Islet of Langerhans (tissue), 1 donor: ENCODE results near the gene HLA-E.
"Not testable (repeated sequence)": the region's sequence is repeated elsewhere in the genome, so short reads cannot be mapped to it uniquely, and the experiment has no call there.

Experiments used
- FAIRE-seq: peaks from one replicate; lab custom pipeline; 2011; peaks lifted over from hg19 to GRCh38; lab: Jason Lieb, UNC

HLA-E gene

GRCh38 chr6:30489081-30490025, at the start of gene HLA-E:
Gene HLA-E, plus strand, starts transcription at chr6:30489509. Its CDS starts 23 bp downstream, at chr6:30489532.
- peak; percentile 97 for FAIRE-seq

GRCh38 chr6:30441171-30441570, 48.1 kb upstream of the HLA-E start:
- no peak for FAIRE-seq

GRCh38 chr6:30443657-30444450, 45.5 kb upstream of the HLA-E start:
- no peak for FAIRE-seq

GRCh38 chr6:30444451-30444742, 44.9 kb upstream of the HLA-E start:
- FAIRE-seq = no peak

- FAIRE-seq = no peak
Measured at GRCh38 chr6:30446259-30446658, 43.0 kb upstream of the HLA-E start.

- no peak for FAIRE-seq
Measured at GRCh38 chr6:30447237-30447636, 42.1 kb upstream of the HLA-E start.

- FAIRE-seq = no peak
Measured at GRCh38 chr6:30450548-30450908, 38.8 kb upstream of the HLA-E start.

- FAIRE-seq = no peak
Measured at GRCh38 chr6:30450909-30451841, 38.1 kb upstream of the HLA-E start.

- no peak for FAIRE-seq
Measured at GRCh38 chr6:30452736-30453507, 36.4 kb upstream of the HLA-E start.

GRCh38 chr6:30453508-30454116, 35.7 kb upstream of the HLA-E start:
- FAIRE-seq = no peak

- no peak for FAIRE-seq
Measured at GRCh38 chr6:30459145-30459544, 30.2 kb upstream of the HLA-E start.

DNA sequence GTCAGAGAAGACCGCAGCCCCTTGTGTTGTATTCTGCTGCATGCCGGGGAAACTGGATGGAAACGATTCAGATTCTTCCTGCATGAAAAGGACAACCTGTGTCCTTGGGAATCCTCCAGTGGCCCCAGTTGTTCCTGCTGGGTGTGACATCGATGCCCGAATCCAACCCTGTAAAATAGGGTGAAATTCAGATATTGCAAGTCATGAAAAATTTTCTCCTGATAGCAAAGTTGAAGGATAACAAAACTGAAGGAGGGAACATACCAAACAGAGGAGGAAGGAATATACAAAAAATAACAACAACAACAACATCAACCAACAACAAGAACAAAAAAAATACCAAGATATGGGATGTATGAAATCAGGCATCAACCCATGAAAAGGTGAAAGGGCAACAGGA, 28.3 kb upstream of the HLA-E start:
- FAIRE-seq = no peak

GRCh38 chr6:30462482-30462881, 26.8 kb upstream of the HLA-E start:
- no peak for FAIRE-seq

GRCh38 chr6:30463242-30463641, 26.1 kb upstream of the HLA-E start:
- no peak for FAIRE-seq

DNA sequence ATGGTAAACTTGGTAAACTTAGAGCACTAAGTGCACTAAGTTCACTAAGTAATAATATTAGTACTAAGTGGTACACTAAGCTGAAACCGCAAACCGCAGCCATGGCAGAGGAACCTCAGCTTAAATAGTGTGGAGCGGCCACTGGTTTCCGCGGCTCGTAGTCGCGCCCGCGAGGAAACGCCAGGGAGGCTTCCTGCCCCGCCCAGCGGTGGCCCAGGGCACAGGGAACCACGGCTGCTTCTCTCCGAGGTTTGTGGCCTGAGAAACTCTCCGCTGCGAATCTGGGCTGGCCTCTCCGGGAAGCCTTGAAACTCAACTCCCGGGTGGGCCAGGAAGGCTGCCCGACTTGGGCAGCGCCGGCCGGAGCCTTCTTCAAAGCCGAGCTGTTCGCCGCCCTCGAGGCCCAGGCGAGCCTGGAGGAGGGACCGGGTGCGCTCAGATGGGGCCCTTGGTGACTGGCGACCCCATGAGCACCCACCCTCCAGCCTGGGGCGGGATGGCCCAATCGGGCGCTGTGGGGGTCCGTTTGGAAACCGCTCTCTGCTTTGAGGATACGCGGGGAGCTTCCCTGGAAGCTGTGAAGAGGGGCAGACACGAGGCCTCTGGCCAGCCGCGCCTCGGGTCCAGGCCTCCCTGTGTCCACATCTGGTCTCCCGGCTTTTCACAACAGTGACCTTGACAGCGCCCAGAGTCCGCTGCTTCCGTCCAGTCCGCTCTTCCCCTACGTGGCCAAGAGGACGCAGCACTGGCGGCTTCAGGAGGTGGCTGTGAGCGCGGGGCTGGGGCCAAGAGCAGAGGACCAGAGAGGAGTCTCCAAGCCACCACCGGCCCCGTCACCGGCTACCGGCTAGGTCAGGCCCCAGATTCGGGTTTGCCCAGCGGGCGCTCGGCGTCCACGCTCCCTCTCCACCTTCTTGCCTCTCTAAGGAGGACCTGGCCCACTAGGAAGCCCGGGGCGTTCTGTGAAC, 25.4 kb upstream of the HLA-E start:
- FAIRE-seq = no peak

DNA sequence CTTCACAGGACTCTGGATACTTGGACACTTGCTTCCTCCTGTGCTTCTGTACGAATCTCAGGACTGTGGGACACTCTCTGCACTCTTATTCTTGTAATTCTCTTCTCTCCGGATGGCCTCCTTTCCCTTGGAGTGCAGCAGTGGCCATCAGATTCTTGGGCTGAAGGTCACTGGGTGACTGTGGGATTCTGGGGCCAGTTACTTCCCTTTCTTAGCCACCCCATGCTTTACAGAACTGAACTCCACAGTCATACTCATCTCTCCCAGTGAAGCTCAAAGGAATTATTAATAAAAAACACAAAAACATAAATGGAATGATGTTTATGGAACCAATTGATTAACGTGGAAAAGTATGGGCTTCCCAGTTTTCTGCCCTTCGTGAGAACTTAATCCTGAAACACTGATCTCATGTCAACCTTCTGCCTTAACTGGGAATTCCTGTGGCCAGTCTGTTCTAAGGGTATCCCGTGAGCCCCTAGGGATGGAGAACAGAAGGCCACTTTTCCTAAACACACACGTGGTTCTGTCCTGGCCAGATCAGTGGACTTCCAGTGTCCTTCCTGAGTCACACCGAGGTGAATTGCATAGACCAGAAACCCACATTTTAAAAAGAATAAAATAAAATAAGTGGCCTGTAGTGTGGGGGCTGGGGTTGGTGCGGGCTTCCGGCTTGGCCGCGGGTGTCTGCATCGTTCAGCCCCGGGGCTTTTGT, 23.6 kb upstream of the HLA-E start:
- FAIRE-seq = no peak

DNA sequence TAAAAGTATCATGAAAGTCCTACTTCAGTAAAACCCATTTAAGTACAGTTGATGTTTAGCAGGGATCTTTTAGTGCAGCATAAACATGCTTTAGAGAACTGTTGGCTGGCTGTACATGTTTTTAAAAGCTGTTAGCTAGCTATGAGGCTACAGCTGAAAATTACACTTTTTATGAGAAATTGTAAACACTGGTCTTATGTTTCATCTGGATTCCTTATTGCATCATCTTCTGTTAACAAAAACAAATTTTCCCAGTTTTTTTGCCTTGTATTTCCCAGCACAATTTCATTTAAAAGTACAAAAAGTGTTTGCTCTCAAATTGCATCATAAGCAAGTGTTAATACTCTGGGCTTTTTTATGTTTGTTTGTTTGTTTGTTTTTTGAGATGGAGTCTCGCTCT, 18.3 kb upstream of the HLA-E start:
- FAIRE-seq = no peak

DNA sequence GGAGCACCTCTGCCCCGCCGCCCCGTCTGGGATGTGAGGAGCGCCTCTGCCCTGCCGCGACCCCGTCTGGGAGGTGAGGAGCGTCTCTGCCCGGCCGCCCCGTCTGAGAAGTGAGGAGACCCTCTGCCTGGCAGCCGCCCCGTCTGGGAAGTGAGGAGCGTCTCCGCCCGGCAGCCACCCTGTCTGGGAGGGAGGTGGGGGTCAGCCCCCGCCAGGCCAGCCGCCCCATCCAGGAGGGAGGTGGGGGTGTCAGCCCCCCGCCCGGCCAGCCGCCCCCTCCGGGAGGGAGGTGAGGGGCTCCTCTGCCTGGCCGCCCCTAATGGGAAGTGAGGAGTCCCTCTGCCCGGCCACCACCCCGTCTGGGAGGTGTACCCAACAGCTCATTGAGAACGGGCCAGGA, 14.2 kb upstream of the HLA-E start:
- FAIRE-seq = not testable (repeated sequence)

DNA sequence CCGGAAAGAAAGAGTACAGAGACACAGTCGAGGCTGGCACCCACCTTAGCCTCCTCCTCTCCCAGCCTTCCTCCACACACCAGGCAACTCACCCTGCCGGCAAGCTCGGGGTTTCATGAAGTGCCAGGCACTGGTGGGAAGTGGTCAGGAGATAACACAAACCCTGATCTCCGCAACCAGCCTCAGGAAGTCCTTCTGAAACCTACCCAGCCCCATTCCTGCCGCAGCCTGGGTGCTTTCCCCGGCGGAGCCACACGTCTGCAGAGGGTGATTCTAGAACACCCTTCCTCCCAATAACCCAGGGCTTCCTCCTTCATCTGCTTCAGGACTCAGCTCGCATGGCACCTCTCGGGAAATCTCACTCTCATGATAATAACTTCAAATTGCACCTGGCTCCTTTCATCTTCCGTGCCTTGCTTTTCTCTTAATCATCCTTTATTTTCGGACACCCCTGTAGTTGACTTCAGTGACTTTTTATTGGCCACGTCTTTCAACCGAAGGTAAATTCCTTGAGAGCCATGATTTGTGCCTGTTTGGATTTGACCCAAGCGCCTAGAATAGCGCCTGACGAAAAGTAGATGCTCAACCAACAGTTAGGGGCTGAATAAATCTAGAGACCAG, 8.7 kb upstream of the HLA-E start:
- no peak for FAIRE-seq
